ENCODE data around the gene GALNTL6.

GALNTL6 gene

DNA sequence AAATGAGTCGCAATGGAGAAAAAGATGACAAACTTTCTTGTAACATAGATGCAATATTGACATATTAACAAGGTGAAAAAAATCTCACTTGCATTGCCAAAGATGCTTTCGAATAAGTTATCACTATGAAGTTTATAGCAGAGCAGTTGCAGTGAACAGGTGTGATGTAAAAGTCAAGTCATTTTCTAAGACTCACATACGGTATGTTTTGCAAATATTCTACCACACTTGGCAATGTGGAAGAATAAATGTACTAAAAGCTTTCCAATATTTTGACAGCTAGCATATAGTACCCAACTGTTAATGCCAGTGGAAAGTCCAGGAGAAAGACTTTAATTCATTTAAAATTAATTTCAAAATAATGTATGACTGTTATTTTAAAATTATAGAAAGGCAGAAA lies 76.5 kb downstream of the GALNTL6 start:
- DNase-seq = no peak

DNA sequence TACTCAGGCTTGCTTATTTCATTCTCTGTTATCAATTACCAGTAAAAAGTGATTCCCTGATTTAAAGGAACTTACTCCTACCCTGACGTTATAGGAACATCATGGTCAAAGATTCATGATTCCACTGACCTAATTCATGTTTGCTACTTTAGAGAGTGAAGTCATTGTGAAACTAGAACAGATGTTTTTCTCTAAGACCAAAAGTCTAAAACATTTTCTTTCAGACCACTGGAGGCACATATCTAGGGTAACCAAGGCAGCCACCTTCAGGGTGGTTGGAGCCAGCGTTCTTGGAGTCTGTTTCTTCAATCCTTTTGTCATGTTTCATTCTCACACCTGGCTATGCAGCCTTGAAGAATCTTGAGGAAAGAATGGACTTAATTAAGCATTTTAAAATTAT lies 77.8 kb downstream of the GALNTL6 start:
- DNase-seq = no peak

DNA sequence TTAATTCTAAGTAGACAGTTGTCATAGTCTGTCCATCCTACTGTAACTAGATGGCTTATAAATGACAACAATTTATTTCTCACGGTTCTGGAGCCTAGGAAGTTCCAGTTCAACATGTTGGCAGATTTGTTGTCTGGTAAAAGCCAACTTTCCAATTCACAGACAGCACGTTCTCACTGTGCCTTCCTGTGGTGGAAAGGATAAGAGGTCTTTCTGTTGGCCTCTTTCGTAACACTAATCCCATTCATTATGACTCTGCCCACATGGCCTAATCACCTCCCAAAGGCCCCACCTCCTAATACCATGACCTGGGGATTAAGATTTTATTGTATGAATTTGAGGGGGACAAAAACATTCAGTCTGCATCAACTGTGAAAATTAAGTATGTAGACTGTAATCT lies 83.2 kb downstream of the GALNTL6 start:
- DNase-seq = no peak

DNA sequence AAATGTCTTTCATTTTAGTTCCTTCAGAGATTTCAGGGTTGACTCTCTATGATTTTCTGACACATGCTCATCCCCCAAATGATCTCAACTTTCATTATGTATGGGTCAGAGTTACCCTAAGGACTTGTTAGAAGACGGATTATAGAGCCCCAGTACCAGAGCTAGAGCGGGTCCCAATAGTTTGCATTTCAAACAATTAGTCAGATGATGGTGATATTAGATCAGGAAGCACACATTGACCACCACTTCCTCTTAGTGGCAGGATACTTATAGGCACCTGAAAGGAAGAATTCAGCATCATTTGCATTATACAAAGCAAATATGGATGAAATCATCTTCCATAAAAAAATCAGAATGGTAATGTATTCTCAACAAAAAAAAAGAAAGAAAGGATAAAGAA lies 106.1 kb downstream of the GALNTL6 start:
- DNase-seq = no peak

DNA sequence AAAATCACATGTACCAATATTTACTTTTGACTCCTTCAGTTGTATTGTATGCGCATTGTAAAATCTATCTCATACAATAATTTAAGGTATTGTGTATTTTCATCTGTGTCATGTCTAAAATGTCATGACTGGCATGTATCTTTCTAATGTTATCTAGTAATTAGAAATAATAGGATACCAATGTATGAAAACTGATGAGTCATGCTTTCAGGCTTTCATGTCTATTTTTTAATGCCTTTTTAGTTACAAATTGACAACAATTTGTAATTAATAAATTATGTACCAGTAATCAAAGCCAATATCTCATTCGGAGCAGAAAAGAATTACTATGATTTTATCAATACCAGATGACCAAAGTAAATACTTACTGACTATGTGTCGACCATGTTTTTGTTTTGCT lies 107.7 kb downstream of the GALNTL6 start:
- no peak for DNase-seq

DNA sequence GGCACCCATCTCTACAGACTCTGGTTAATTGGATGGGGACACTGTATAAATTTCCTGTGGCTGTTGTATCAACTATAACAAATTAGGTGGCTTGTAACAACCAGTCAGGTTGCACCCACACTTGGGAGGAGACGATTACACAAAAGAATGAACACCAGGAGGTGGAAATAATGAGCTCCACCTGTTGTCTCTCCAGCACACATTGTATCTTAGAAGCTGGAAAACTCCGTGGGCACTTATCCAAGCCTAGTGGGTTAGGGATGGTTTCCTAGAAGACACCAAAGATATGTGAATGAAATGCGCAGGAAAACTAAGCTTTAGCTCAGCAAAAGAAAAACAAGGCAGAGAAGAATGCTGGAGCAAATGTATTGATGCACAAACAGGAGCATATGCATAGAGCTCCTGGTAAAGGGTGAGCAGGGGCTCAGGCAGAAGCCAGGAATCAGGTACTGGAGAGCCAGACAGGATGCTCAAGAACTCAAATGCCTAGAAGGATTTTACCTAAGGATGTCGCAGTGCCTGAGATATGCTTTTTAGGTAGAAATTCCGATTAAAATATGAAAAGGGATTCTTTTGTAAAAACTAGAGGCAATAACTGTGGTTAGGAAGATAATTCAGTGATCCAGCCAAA lies 111.7 kb downstream of the GALNTL6 start:
- no peak for DNase-seq

DNA sequence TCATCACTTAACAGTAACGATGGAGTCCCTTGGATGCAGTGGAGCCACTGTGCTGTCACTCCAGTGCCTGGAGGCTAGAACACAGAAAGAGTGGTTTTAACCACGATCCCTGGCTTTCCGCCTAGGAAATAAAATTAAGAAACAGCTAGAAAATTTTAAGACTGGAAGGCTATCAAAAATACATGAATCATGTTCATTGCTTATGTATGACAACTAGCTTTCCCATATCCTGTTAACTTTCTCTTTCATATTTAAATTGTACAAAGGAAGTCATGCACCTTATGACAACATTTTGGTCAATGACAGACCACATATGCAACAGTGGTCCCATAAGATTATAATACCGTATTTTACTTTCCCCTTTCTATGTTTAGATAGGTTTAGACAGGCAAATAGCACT lies 115.1 kb downstream of the GALNTL6 start:
- DNase-seq = no peak

DNA sequence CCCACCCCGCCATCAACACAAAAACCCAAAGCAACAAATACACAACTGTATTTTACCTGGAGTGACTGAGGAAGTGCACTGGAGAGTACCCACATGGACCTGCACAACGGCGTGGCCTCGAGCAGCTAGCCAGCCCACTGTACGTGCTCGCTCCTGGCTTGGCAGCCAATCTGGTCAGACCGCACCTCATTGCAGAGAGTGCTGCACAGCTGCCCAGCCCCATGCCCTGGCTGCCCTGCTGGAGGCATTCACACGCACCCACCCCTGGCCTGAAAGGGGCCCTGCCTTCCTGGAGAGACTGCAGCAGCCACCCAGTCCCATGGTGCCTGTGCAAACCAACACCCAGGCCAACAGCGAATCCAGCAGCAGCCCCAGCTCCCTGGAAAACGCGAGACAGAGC lies 116.3 kb downstream of the GALNTL6 start:
- DNase-seq = no peak

DNA sequence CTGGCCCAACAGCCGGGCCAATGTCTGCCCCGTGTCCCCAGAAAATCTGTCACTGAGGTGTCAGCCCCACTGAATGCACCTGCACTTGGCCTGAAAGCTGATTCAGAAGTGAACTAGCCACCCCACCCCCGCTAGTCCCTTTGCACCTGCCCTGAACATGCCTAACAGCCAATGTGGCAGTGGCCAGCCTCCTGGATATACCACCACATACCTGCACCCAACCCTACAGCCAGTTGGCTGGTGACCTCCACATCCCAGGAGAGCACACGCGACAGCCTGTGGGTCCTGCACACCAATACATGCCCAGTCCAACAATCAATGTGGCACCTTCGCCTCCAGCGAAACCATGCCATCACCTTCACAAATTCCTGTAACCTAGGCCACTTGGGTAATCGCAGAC lies 116.7 kb downstream of the GALNTL6 start:
- DNase-seq = no peak

DNA sequence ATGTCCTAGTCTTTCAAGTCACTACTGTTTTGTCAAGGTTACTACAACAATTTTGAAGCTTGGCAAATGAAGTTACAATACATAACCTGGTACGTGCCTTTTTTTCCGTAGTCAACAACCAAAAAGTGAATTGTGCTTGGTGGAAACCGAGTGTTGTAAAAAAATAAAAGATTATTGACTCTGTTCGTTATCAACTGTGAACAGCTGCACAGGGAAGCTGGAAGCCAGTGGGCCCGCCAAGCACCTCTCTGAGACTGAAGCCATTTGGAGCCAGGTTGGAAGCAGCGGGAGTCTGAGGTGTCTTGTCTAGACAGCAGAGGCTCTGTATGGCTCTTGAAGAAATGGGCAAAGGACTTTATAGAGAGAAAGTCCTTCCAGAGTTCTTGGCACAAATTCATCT lies 119.0 kb downstream of the GALNTL6 start:
- DNase-seq = no peak

DNA sequence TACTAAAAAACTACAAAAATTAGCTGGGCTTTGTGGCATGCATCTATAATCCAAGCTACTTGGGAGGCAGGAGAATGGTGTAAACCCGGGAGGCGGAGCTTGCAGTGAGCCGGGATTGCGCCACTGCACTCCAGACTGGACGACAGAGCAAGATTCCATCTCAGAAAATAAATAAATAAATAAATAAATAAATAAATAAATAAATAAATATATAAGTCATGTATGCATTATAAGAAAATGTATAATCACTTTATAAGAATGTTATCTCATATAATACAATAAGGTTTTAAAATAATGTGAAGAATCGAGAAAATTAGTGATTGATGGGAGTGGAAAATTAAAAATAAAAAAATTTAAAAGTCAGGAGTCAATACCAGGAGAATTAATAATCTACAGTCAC lies 127.5 kb downstream of the GALNTL6 start:
- no peak for DNase-seq

DNA sequence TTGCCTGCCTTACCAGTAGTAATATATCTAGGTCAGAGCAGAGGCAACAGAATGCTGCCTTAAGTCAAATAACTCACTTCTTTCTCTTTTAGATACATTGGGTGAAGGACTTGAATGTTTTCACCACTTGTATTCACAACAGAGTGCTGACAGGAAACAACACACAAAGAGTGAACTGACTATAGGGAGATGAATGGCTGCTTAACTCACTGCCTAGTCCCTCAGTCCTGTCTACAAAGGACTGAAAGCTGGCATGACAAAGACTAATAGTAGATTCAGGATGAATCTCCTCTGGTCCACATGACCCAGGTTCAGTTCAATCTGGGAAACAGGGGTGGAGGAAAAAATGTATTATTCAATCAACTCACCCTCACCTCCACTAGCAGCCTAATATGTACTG lies 134.2 kb downstream of the GALNTL6 start:
- no peak for DNase-seq

DNA sequence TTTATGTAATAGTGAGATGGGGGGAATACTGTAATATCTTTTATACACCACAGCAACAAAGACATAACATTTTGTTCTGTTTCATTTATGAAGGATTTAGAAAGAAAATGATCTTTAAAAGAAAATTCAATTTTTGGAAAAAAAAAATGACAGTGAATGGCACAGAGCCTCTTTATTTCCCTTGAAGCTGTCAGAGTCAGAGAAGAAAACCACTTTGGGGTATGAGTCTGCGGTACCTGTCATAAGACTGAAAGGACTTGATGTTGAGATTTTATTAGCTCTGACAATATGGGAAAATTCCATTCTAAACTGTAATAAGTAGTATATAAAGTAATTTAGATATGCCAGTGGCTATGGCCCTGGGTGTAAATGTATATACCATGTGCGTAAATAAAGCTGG lies 134.8 kb downstream of the GALNTL6 start:
- no peak for DNase-seq

DNA sequence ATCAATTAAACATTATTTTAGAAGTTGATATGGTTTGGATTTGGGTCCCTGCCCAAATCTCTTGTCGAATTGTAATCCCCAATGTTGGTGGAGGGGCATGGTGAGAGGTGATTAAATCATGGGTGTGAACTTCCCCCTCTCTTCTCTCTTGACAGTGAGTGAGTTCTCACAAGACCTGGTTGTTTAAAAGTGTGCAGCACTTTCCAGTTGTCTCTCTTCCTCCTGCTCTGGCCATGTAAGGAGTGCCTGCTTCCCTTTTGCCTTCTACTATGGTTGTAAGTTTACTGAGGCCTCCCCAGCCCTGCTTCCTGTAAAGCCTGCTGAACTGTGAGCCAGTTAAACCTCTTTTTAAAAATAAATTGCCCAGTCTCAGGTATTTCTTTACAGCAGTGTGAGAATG lies 141.4 kb downstream of the GALNTL6 start:
- no peak for DNase-seq

DNA sequence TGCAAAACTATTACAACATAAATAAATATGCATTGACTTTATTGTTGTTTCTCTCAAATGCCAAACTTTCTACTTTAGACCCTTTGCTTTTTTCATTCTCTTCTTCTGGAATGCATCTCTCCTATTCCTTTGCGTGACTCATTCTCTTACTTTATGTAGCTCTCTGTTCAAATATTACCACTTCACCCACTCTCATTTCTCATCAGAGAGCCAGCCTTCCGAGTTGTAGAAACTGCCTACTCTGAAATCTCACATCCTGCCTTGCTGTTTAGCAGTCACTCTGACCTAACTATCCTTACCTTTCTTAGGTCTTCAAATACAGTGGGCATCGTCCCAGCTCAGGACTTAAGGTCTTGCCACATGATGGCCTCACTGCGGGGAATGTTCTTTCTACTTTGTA lies 143.5 kb downstream of the GALNTL6 start:
- no peak for DNase-seq

DNA sequence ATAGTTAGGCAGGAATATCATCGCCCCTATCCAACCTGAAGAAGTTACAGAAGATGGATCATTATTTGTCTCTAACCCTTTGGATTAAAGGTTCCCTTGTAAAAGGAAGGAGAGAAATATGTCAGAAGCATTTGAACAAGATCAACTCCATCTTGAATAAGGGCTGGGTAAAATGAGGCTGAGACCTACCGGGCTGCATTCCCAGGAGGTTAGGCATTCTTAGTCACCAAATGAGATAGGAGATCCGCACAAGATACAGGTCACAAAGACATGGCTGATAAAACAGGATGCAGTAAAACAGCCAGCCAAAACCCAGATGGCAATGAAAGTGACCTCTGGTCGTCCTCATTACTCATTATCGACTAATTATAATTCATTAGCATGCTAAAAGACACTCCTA lies 148.9 kb downstream of the GALNTL6 start:
- DNase-seq = no peak

DNA sequence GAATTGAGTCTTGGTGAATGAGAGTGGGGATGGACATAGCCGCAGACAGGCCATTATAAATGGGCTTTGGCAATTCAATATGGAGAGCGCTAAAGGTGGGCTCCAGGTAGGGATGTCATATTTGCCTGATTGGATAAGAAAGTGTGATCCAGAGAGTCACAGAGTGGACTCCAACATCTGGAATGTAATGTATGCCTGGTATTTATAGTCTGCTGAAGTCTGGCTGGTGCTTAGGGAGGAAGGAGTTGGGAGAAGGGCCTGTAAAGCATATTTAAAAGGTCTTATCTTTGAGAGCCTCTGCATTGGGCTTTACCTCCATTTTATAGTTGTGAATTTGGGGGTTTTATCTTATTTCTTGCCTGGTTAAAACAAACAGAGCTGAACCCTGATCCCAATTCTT lies 153.2 kb downstream of the GALNTL6 start:
- no peak for DNase-seq

DNA sequence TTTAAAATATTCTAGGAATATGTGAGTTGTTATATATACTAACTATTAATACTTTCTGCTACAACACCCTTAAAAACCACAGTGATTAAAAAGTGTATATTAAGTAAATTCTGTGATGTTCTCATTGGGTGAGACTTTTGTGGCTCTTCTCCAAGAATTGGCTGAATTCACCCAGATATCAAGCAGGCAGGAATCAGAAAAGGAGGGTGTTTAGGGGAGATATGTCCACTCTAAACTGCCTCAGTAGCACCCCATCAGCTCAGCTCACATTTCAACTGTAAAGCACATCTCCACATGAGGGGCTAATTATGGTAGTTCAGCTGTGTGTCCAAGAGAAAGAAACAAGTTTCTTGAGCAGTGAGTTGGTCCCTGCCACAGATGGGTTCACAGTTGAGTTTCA lies 165.0 kb downstream of the GALNTL6 start:
- no peak for DNase-seq

DNA sequence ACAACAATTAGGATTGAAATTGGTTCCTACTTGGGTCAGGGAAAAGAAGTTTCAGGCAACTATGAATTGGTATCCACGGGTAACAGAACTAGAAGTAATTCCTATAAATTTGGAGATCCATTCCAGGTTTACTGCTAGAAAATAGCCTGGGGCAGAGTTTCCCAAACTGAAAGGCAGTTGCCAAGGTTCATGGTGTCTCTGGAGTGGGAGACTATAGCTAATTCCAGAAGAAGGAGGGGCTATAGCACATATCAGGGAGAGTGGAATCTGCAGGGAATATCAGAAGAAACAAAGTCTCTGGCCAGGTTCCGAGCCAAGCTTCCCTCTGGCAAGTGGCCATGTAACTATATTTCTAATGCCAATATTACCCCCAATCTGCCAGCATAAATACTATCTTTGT lies 166.3 kb downstream of the GALNTL6 start:
- no peak for DNase-seq

DNA sequence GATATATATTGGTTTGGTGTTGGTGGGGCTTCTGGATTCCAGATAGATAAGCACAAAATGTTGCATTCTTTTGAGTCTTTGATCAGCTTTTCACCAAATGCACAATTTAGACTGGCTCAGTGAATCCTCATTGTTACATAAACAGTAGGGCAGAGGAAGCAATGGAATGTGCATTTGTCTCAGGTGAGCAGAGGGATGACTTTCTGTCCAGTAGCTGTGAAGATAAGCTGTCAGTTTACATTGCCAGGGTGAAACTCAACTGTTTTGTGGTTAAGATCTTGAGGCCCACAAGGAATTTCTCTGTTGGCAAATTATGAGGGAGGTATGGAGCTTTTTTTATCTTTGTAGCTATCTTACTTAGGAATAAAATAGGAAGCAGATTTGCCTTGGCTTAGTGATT lies 168.0 kb downstream of the GALNTL6 start:
- no peak for DNase-seq

DNA sequence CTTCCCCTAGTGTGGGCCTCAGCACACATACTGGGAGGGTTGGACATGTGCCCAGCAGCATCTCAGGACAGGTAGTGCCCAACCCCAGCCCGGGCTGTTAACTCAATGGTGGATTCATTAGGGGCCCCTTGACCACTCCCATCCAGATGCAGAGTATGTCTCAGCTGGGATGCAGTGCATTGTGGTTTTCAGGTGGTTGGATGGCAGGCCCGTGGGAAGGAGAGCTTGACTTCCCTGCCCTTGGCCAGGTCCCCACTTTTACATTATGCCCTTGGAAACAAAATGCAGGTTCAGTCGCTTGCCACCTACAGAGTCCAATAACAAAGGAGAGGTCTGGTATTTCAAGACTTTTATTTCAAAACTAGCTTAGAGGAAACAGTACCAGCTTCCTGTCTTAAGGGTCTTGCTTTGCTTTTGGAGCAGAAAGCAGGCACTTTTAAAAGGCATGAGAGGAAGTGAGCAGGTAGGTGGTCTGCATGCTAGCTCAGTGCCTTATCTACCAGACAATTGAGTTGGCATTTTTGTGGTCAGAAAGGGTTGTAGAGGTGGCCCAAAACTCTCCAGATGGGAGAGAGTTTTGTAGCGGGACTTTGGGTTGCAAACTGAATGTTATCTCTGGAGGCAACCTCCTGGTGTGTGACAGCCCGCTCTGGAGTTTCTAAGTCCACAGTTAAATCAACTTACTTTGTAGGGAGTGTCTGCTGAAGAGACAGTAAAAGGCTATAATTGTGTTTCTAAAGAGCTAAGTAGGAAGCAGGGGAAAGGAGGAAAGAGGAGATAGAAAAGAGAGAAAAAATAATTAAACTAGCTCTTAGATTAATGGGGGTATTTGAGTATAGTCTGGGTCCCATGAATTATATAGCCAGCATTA lies 171.0 kb downstream of the GALNTL6 start:
- DNase-seq = no peak

DNA sequence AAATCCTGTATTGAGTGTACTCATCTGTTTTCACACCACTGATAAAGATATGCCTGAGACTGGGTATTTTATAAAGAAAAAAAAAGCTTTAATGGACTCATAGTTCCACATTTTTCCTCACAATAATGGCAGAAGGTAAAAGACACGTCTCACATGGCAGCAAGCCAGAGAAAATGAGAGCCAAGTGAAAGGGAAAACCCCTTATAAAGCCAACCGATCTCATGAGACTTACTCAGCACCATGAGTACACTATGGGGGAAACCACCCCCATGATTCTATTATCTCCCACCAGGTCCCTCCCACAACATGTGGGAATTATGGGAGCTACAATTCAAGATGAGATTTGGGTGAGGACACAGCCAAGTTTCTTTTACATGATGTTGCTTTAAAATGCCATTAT lies 171.9 kb downstream of the GALNTL6 start:
- no peak for DNase-seq

DNA sequence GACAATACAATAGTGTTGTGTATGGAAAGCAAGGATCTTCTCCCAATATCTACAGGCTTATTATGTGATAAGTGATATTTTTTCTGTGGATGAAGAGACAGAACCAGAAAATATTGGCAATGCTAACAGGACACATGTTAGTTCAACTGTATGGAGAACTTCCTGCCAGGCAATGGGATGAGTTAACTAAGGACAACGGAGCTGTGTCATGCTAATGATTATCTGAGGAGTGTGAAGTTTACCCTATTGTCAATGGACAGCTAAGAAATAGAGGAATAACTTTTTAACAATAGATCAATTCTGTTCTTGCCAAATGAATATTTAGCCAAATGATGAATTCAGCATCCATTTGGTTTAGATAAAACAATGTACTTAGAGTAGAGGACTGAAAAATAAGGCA lies 180.0 kb downstream of the GALNTL6 start:
- no peak for DNase-seq

DNA sequence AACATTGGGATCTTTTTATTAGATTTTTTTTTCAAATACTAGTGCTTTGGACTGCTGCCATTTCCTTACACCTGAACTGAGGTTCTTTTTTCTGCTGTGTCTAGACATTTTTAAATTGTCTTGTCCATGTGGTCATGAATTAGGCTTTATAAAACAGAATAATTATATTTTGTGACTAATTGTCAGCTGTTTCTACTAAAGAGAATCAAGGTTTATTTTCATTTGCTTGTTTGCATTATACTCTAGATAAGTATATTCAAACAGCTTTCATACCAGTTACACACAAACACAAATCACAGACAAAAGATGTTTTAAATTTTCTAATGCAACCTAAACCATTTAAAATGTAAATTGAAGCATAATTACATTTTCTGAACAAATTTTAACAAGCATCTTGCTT lies 194.7 kb downstream of the GALNTL6 start:
- no peak for DNase-seq

Measured in activated naive CD4-positive, alpha-beta T cell treated with Interleukin-2 at 50 U/mL for 16 hours (primary cell).